Spleen (tissue), 11 donors: ENCODE data around the gene PLXND1. TPM values are rescaled to one million over a fixed set of nuclear protein-coding genes. Genes with fewer than 3 reads are reported as not detected.

Experiments
- DNase-seq: peaks from one replicate; pipeline ENCODE4 v3.0.0-alpha.2; 2020
- H3K27ac ChIP-seq, 8 donors: fragments of 200-600 bp; sonication (generic) in 7 of 8; 1 replicate in 4 of 8; 2 replicates in 4 of 8; pipeline versions ENCODE4 v1.5.0 to v1.8.0; 2016 to 2021; ENCODE audit warnings: inconsistent platforms in 4 of 8, mild to moderate bottlenecking in 4 of 8, moderate library complexity in 1 of 8
- H3K27me3 ChIP-seq, 7 donors: fragments of 200-600 bp; sonication (generic) in 6 of 7; replicated peaks in 1 of 7; 1 replicate in 4 of 7; 2 replicates in 3 of 7; pipeline versions ENCODE4 v1.5.0 to v1.8.0; 2016 to 2021; ENCODE audit warnings: inconsistent platforms in 3 of 7, mild to moderate bottlenecking in 1 of 7
- H3K36me3 ChIP-seq, 6 donors: fragments of 200-600 bp; sonication (generic) in 5 of 6; 1 replicate in 4 of 6; 2 replicates in 2 of 6; pipeline versions ENCODE4 v1.5.0 to v1.8.0; 2016 to 2021; ENCODE audit warnings: inconsistent platforms in 2 of 6
- H3K4me1 ChIP-seq, 6 donors: fragments of 200-600 bp; sonication (generic) in 5 of 6; 1 replicate in 3 of 6; 2 replicates in 3 of 6; pipeline versions ENCODE4 v1.5.0 to v1.8.0; 2016 to 2021; ENCODE audit warnings: inconsistent platforms in 3 of 6
- H3K4me3 ChIP-seq, 8 donors: fragments of 200-600 bp; sonication (generic) in 7 of 8; 1 replicate in 4 of 8; 2 replicates in 4 of 8; pipeline versions ENCODE4 v1.5.0 to v1.8.0; 2016 to 2021; ENCODE audit warnings: inconsistent platforms in 4 of 8, mild to moderate bottlenecking in 4 of 8, moderate library complexity in 2 of 8
- H3K9me3 ChIP-seq, 8 donors: fragments of 200-600 bp; sonication (generic) in 7 of 8; 1 replicate in 4 of 8; 2 replicates in 4 of 8; pipeline versions ENCODE4 v1.5.0 to v1.8.0; 2016 to 2021; ENCODE audit warnings: inconsistent platforms in 4 of 8
- CTCF ChIP-seq, 11 experiments: fragments of 200-600 bp in 7 of 11; fragments of 450-650 bp in 4 of 11; sonication (generic) in 4 of 11; IDR thresholded peaks in 8 of 11; conservative IDR thresholded peaks in 3 of 11; 1 replicate in 7 of 11; 2 replicates in 4 of 11; pipeline versions ENCODE4 v1.4.0 to v1.8.0; 2016 to 2021; ENCODE audit warnings: antibody characterized with exemption in 11 of 11, inconsistent platforms in 4 of 11, mild to moderate bottlenecking in 1 of 11
- POLR2A ChIP-seq, 3 donors: fragments of 450-650 bp; IDR thresholded peaks; one replicate each; pipeline ENCODE4 v1.5.1; 2017; ENCODE audit warnings: antibody characterized with exemption in 3 of 3, mild to moderate bottlenecking in 1 of 3
- POLR2AphosphoS5 ChIP-seq, 3 donors: sonication (generic); formaldehyde crosslinking; IDR thresholded peaks; one replicate each; pipeline ENCODE4 v1.5.1; 2017; ENCODE audit warnings: antibody characterized with exemption in 3 of 3
- WGBS, 5 donors: extraction: QIAGEN DNeasy Blood & Tissue Kit in 3 of 5; methylation state at CpG; one replicate each; pipeline versions ENCODE4 v1.1.5 to v1.1.7; 2013 to 2018; 5-methylcytosine and 5-hydroxymethylcytosine counted together
- intact Hi-C: fragments of 100-400 bp; cut with DNase I; formaldehyde crosslinking; loops from one replicate; pipeline ENCODE4 v1.15.0; 2023; ENCODE audit warnings: low total_unique reads
- polyA plus RNA-seq, 3 donors: library from polyadenylated mRNA; stranded (reverse); fragments of 200-250 nt; gene quantifications; one replicate each; pipeline ENCODE4 v1.2.1, GENCODE V29; 2013
- total RNA-seq, 7 donors: library from RNA; depleted of rRNA in 3 of 7; stranded (reverse); fragments of >200 nt in 3 of 7; fragmentation: NEBNext Ultra II Directional in 4 of 7; extraction: Animal tissue kit (Norgen Biotek cat#: 25700) in 4 of 7; gene quantifications; one replicate each; pipeline versions ENCODE4 v1.1.0 to v1.2.1, GENCODE V29; 2016 to 2021
- donor health status: healthy with polysubstance abuse.
- donor health status: DM: no; HTN: no; CAD: no; lungs with moderate emphysema.
- donor health status: DM: no; HTN: no; CAD: no.
- donor health status: Bipolar disorder and iron deficiency.
- donor health status: healthy.
- donor health status: DM: no; HTN: no; CAD: no.
- donor health status: DM: yes; HTN: yes; CAD: no.

The PLXND1 gene
- total and polyA plus RNA-seq, 10 donors = 44.4 to 238 (median 164) TPM

- H3K9me3 ChIP-seq = no peaks in the 10 kb centered on the region
- no peak for DNase-seq
- 71 to 78% (median 72%) methylated on average over 12 of the region's 12 CpGs for WGBS, 5 donors
- TF ChIP-seq POLR2AphosphoS5 (IDR thresholded peaks at IDR 0.05) (peak in 1 of 3 donors; percentile 40), POLR2A (IDR thresholded peaks at IDR 0.05) (no peak)
- no peaks in the 10 kb centered on the region for H3K36me3 ChIP-seq
- intact Hi-C loops = no loop called here
- no peaks in the 10 kb centered on the region for H3K27me3 ChIP-seq
- H3K27ac ChIP-seq = peak overlapping the region in 7 of 8 donors; percentile 58 to 82 (median 70)
- H3K4me3 ChIP-seq = peak overlapping the region in 1 of 8 donors; percentile 38
- peaks cover 0 to 32% (median 14%) of the 10 kb centered on the region in 6 donors for H3K4me1 ChIP-seq
Measured at GRCh38 chr3:129526121-129526900, 80.2 kb downstream of the PLXND1 start.

- no peaks in the 10 kb centered on the region for H3K9me3 ChIP-seq
- peak overlapping the region in 7 of 8 donors; percentile 14 to 82 (median 70) for H3K27ac ChIP-seq
- H3K36me3 ChIP-seq = no peaks in the 10 kb centered on the region
- peak; percentile 47 for DNase-seq
- H3K27me3 ChIP-seq = no peaks in the 10 kb centered on the region
- H3K4me3 ChIP-seq = peak overlapping the region in 1 of 8 donors; percentile 38
- H3K4me1 ChIP-seq = peaks cover 0 to 32% (median 14%) of the 10 kb centered on the region in 6 donors
- 70 to 84% (median 72%) methylated on average over 7 to 8 of the region's 8 CpGs for WGBS, 5 donors
- intact Hi-C loops = no loop called here
- TF ChIP-seq CTCF (IDR thresholded peaks at IDR 0.05 in 8 of 11, conservative IDR thresholded peaks at IDR 0.05 in 3 of 11) = no peak
- TF ChIP-seq POLR2A (IDR thresholded peaks at IDR 0.05) = no peak
- TF ChIP-seq POLR2AphosphoS5 (IDR thresholded peaks at IDR 0.05) = no peak
Measured at GRCh38 chr3:129525341-129525968, 81.0 kb downstream of the PLXND1 start.

GRCh38 chr3:129524081-129524480 is 82.4 kb downstream of the PLXND1 start:
- no peak overlapping the region for H3K27ac ChIP-seq
- no peaks in the 10 kb centered on the region for H3K27me3 ChIP-seq
- H3K36me3 ChIP-seq = peaks cover 0 to 10% (median 3%) of the 10 kb centered on the region in 6 donors
- WGBS, 5 donors = 85 to 93% (median 92%) methylated on average over 4 of the region's 4 CpGs
- H3K4me1 ChIP-seq = peaks cover 0 to 27% (median 13%) of the 10 kb centered on the region in 6 donors
- DNase-seq = no peak
- no peak for TF ChIP-seq POLR2AphosphoS5 (IDR thresholded peaks at IDR 0.05)
- no peak for TF ChIP-seq CTCF (IDR thresholded peaks at IDR 0.05 in 8 of 11, conservative IDR thresholded peaks at IDR 0.05 in 3 of 11)
- TF ChIP-seq POLR2A (IDR thresholded peaks at IDR 0.05) = no peak
- H3K9me3 ChIP-seq = no peaks in the 10 kb centered on the region
- intact Hi-C loops = no loop called here
- no peak overlapping the region for H3K4me3 ChIP-seq

GRCh38 chr3:129522953-129523352 is 83.5 kb downstream of the PLXND1 start:
- H3K4me3 ChIP-seq = no peak overlapping the region
- no peak for TF ChIP-seq CTCF (IDR thresholded peaks at IDR 0.05 in 8 of 11, conservative IDR thresholded peaks at IDR 0.05 in 3 of 11)
- TF ChIP-seq POLR2A (IDR thresholded peaks at IDR 0.05) = no peak
- H3K36me3 ChIP-seq = peaks cover 0 to 21% (median 4%) of the 10 kb centered on the region in 6 donors
- intact Hi-C loops = no loop called here
- WGBS, 5 donors = 81 to 95% (median 90%) methylated on average over 4 to 5 of the region's 5 CpGs
- peak; percentile 58 for DNase-seq
- no peaks in the 10 kb centered on the region for H3K9me3 ChIP-seq
- no peak overlapping the region for H3K27ac ChIP-seq
- no peaks in the 10 kb centered on the region for H3K27me3 ChIP-seq
- H3K4me1 ChIP-seq = peaks cover 0 to 27% (median 13%) of the 10 kb centered on the region in 6 donors
